BE2C (cell line): ENCODE measurements around the gene MTNR1B.

Source experiments
- DNase-seq: peaks from one replicate; pipeline ENCODE4 v3.0.0-alpha.2; 2020
- H3K27me3 ChIP-seq: fragments of 250-450 bp; sonication (Bioruptor Pico); 2 replicates; pipeline ENCODE4 v1.5.1; 2020; ENCODE audit warnings: mild to moderate bottlenecking
- H3K36me3 ChIP-seq: fragments of 250-450 bp; sonication (Bioruptor Pico); 2 replicates; pipeline ENCODE4 v1.5.1; 2020; ENCODE audit warnings: mild to moderate bottlenecking
- H3K4me1 ChIP-seq: fragments of 250-450 bp; sonication (Bioruptor Pico); 2 replicates; pipeline ENCODE4 v1.5.1; 2020
- H3K4me3 ChIP-seq: 2 replicates; pipeline ENCODE4 v1.5.1; 2011; ENCODE audit warnings: low read depth, low read length
- H3K9me3 ChIP-seq: fragments of 250-450 bp; sonication (Bioruptor Pico); 2 replicates; pipeline ENCODE4 v1.5.1; 2020
- TF ChIP-seq, protein P1 (sequence below): IDR thresholded peaks from 2 replicates; pipeline ENCODE4 v1.5.1; 2012; ENCODE audit warnings: mild to moderate bottlenecking, low read depth, low read length

The MTNR1B gene

GRCh38 chr11:92969293-92969633, 188 bp upstream of the MTNR1B start:
- Histone ChIP-seq H3K4me3 (no peak overlapping the region), H3K36me3 (no peaks in the 10 kb centered on the region), H3K9me3 (no peaks in the 10 kb centered on the region), H3K27me3 (no peaks in the 10 kb centered on the region), H3K4me1 (peaks cover 28% of the 10 kb centered on the region)
- no peak for DNase-seq
- TF ChIP-seq, protein P1, sequence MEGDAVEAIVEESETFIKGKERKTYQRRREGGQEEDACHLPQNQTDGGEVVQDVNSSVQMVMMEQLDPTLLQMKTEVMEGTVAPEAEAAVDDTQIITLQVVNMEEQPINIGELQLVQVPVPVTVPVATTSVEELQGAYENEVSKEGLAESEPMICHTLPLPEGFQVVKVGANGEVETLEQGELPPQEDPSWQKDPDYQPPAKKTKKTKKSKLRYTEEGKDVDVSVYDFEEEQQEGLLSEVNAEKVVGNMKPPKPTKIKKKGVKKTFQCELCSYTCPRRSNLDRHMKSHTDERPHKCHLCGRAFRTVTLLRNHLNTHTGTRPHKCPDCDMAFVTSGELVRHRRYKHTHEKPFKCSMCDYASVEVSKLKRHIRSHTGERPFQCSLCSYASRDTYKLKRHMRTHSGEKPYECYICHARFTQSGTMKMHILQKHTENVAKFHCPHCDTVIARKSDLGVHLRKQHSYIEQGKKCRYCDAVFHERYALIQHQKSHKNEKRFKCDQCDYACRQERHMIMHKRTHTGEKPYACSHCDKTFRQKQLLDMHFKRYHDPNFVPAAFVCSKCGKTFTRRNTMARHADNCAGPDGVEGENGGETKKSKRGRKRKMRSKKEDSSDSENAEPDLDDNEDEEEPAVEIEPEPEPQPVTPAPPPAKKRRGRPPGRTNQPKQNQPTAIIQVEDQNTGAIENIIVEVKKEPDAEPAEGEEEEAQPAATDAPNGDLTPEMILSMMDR, result no peak

DNA sequence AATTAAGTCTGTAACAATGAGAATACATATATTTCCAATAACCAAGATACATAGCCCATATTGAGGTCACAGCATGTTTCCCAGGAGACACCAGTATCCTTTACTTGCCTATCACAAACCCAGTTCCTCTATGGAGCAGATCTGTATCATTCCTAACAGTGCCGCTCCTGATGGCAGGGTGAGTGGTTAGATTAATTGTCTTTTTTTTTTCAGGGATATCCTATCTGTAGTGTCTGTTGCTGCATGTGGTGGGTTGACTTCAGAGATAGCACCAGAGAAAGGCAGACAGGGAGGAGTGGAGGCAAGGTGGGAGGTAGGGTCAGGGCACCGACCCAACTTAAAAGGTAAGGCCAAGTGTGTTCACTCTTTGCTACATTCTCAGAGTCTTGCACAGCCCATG, 2.8 kb downstream of the MTNR1B start:
- Histone ChIP-seq H3K9me3 (no peaks in the 10 kb centered on the region), H3K27me3 (no peaks in the 10 kb centered on the region), H3K4me1 (peaks cover 28% of the 10 kb centered on the region), H3K4me3 (no peak overlapping the region), H3K36me3 (no peaks in the 10 kb centered on the region)
- TF ChIP-seq, protein P1, result no peak
- no peak for DNase-seq

GRCh38 chr11:92975285-92975684, 5.8 kb downstream of the MTNR1B start:
- no peak for DNase-seq
- TF ChIP-seq, protein P1, result no peak
- no peaks in the 10 kb centered on the region for H3K36me3 ChIP-seq
- H3K4me3 ChIP-seq, result no peak overlapping the region
- no peaks in the 10 kb centered on the region for H3K9me3 ChIP-seq
- H3K27me3 ChIP-seq, result no peaks in the 10 kb centered on the region
- peaks cover 50% of the 10 kb centered on the region for H3K4me1 ChIP-seq

GRCh38 chr11:92976681-92977080, 7.2 kb downstream of the MTNR1B start:
- TF ChIP-seq, protein P1, result no peak

DNA sequence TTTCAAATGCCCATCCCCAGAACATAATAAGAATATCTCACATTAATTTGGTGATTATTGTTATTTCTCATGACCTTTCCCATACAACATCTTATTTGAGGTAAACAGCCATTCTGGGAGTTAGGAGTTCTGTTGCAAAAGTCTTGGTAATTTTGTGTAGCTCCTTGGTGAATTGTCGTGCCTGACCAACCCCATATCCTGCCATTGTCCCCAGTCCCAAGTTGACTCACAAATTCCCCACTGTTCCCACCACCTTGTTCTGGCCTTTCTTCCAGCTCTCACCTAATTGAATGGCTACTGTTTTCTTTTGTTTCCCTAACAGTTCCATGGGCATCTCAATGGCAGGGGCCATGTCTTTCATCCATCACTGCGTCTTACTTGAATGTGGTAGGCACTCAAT, 8.0 kb downstream of the MTNR1B start:
- no peaks in the 10 kb centered on the region for H3K9me3 ChIP-seq
- H3K27me3 ChIP-seq, result no peaks in the 10 kb centered on the region
- DNase-seq, result no peak
- no peak overlapping the region for H3K4me3 ChIP-seq
- H3K4me1 ChIP-seq, result peaks cover 41% of the 10 kb centered on the region
- TF ChIP-seq, protein P1, result no peak
- H3K36me3 ChIP-seq, result no peaks in the 10 kb centered on the region

More at GRCh38 chr11:92976681-92977080, 7.2 kb downstream of the MTNR1B start:
- Histone ChIP-seq H3K4me3 (no peak overlapping the region), H3K27me3 (no peaks in the 10 kb centered on the region), H3K36me3 (no peaks in the 10 kb centered on the region), H3K9me3 (no peaks in the 10 kb centered on the region), H3K4me1 (peaks cover 47% of the 10 kb centered on the region)
- no peak for DNase-seq

- DNase-seq, result peak; percentile 79
- Histone ChIP-seq H3K9me3 (no peaks in the 10 kb centered on the region), H3K36me3 (no peaks in the 10 kb centered on the region), H3K4me1 (peaks cover 30% of the 10 kb centered on the region), H3K27me3 (no peaks in the 10 kb centered on the region), H3K4me3 (peak overlapping the region; percentile 31; the same call in 1 of the 2 replicates)
- TF ChIP-seq, protein P1, result no peak
Observed at GRCh38 chr11:92978271-92979111, 9.0 kb downstream of the MTNR1B start.
